Measurements from ENCODE around the gene PSMD3.

The PSMD3 gene

DNA sequence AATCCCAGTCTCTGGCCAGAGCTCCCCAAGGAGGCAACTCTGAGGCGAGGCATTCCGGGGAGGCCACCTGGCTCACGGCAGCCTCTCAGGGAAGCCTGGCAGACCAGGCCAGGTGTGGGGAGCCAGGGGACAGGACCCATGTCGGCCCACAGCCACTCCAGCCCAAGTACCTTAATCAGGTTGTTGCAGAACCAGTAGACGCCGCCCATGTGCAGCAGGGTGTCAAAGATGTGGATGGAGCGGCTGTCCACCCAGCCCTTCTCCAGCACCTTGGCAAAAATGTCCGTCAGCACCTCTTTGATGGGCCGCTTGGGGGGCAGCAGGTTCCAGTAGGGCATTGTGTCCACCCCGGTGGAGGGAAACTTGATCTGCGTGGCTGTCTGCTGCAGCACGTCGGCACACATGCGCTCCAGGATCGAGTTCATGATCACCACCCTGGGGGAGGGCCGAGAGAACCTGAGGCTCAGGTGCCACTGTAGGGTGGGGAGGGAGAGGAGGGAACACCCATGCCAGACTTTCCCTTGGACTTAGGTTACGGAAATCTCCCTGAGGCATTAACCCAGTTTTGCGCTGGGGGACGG lies 42.4 kb downstream of the PSMD3 start:
- DNase-seq, result no peak

DNA sequence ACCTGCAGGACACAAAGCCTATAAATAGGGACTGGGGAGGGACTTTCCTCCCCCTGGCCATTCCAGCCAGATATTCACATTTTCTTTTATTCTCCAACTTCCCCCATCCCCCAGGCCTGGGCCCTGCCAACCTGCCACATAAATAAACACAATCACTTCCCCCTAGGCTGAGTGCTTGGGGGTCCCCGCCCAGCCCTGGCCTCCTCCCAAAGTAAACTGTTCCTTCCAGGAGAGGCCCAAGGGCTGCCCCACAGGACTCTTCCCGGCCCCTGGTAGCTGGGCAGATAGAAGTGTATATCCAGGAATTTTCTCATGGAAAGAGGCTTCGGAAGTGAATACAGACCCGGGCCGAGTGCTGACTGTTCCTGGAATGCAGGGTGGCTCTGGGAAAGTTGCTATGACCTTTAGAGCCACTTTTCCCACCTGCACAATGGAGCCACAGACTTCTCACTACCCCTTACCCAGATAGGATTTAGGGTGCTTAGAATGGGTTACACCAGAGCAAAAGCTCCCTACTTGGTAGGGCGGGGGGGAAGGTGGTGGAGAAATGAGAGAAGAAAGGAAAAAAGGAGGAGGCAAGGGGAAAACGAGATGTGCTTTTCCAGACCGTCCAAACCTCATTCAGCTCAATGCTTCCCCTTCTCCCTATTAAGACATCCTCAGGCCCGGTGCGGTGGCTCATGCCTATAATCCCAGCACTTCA lies 43.1 kb downstream of the PSMD3 start:
- no peak for DNase-seq

DNA sequence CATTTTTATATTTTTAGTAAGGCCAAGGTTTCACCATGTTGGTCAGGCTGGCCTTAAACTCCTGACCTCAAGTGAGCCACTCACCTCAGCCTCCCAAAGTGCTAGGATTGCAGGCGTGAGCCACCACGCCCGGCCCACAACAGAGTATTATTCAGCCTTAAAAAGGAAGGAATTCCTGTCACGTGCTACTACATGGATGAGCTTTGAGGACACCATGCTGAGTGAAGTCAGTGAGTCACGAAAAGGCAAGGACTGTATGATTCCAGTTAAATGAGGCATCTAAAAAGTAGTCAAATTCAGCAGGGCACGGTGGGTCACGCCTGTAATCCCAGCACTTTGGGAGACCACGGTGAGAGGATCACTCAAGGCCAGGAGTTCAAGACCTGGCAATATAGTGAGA lies 44.3 kb downstream of the PSMD3 start:
- no peak for DNase-seq

DNA sequence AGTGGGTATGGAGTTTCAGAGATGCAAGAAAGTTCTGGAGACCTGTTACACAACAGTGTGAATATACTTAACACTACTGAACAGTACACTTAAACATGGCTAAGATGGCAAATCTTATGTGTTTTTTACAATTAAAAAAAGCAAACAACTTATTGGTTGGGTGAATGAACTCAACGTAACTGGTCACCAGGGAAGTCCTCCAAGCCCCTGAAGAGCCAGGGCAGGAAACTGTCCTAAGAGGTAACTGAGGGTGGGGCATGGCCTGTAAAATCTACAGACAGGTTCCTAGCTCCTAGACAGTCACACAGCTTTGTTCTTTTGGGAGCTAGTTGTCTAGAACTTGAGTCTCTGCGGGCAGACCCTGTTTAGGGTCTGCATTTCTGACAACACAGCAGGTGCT lies 45.0 kb downstream of the PSMD3 start:
- no peak for DNase-seq

DNA sequence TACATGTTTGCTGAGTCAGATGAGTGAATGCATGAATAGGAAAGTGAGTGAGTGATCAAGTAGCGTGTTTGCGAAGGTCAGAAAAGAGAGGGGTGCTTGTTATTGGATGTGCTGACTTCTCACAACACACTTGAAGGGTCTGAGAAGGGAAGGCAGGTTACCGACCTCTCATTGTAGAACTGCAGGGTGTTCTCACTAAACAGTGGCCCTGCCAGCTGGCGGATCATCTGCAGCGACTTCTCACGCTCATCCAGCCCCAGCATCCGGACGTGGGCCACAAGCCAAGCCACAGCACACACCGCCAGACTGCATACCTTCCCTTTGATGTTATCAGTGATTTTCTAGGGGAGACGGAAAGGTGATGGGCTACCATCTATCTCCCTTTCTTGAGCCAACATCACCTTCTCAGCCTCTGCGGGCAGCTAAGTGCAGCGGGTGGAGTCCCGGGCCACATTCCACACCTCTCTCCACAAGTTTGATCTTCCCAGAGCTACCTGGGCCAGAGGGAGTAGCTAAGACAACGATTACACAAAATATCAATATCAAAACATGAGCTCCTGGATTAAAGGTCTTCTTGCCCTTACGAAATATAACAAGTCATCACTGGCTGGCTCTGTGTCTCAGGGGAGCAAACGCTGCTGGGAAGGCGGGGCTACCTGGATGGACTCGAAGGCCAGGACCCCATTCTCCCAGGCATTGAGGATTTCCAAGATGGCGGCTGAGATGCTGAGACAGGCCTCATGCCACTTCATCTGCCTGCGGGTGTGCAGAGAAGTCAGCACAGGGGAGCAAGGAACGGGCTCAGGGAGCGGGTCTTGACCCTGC lies 45.6 kb downstream of the PSMD3 start:
- DNase-seq, result no peak

DNA sequence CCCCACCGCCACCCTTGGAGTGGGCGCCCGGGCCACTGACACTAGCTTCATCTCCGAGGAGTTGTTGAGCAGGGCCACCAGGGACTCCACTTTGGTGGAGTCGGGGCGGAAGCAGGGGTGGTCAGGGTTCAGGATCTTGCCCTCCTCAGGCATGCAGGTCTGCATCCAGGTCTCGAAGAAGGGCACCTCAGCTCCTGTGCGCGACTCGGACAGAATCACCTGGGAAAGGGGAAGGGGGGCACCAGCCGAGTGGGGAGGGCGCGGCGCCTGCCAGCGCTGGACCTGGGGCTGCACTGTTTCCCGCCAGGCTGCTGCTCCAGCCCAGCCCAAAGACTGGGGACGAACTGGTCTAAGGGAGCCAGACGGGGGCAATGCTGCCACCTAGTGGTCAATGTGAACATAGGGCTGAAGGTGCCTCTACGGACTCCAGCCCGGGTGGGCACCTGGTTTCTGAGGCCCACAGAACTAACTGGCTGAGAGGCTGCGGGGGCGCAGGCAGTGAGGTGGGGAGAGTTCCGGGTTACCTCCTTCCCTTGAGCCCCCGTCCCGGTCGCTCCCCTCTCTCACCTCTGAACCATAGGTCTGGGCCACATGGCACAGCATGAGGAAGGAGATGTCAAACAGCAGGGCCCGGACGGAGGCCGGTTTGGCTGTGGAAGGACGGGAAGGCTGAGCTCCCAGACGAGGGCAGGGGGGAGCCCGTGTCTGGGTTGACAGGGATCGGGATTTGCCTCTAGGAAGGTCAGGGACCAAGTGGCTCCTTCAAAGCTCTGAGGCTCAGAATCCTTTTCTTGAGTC lies 46.4 kb downstream of the PSMD3 start:
- peak; percentile 71 for DNase-seq

DNA sequence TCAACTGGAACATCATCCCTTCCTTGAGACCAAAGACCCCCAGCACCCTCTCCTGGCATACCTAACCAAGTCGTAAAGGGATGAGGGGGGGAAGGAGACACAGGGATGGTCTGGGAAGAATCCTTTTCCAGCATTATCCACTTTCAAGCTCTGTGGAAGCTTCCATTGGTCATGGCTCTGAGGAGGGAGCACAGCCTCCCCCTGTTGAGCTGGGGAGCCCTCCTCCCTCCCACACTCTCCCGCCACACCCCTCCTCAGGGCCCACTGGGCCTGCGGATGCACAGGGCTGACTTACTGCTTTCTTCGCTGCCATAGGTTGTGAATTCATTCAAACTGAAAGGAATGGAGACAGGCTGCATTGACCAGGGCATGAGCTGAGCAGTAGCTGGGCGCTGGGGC lies 47.0 kb downstream of the PSMD3 start:
- no peak for DNase-seq

DNA sequence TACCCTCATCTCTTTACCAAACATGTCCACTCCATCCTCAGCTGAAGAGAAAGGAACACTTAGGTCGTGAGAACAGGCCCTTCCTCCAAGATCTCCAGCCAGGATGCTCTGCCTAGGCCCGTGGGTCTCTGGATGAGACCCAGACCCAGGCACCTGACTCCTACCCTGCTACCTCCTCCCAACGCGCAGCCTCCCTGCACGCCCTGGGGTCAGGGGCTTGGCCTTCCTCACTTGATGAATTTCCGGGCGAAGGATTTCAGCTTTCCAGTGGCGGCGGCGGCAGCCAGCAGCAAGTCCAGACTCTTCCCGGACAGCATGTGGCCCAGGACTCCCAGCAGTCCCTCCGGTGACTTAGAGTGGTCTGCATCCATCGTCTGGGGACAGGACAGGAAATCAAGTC lies 48.0 kb downstream of the PSMD3 start:
- DNase-seq, result no peak

DNA sequence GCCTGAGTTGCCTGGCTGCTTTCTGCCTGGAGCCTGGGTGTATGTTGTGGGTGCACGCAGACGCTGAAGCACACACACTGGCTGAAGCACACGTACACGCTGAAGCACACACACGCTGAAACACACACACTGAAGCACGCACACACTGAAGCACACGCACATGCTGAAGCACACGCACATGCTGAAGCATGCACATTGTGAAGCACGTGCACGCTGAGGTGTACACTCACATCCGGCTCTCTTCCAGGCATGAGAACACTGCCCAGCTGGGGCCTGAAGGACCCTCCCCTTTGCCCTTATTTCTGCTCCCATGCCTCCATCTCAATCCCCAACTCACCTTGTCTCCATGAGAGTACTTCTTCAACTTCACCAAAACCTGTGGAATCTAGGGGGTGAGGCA lies 51.1 kb downstream of the PSMD3 start:
- DNase-seq, result no peak

DNA sequence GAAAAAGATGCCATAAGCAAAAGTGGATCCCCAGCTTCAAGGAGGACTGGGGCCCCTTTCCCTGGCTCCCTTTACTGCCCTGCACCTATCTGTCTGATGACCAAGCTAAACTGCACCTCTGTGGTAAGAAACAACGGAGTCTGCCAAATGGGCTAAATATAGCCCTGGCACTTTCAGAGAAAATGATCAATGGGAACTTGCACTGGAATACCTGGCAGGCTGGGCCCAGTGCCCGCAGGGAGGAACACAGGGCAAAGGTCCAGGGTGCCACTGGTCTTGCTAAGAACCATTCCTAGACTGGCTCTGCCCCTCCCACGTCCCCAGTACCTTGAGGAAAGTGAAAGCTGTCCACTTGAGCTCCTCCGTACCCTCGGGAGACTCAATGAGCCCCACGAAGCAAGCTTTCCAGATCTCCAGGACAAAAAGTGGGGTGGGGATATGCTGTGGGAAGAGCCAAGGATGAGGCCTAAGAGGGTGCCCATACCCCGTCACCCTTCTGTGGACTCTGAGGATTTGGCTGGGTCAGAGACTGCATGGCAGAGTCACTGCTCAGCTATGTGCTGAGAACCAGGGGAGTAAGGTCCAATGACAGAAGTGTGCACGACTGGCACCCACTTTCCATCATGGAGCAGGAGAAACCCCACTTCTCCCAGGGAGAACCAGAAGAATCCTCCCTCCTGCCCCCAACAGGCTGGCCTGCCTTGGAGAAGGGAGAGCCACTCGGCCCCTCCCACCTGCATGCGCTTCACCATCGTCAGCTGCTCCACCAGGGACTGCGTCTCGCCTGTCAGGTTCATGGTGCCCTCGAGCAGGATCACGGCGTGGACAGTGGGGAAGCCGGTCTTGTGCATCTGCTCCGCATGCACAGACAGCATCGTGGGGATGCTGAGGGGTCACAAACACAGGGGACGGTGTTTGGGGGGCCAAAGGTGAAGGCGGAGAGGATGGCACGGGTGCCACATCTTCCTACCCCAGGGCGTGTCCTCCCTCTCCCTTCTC lies 52.0 kb downstream of the PSMD3 start:
- no peak for DNase-seq

DNA sequence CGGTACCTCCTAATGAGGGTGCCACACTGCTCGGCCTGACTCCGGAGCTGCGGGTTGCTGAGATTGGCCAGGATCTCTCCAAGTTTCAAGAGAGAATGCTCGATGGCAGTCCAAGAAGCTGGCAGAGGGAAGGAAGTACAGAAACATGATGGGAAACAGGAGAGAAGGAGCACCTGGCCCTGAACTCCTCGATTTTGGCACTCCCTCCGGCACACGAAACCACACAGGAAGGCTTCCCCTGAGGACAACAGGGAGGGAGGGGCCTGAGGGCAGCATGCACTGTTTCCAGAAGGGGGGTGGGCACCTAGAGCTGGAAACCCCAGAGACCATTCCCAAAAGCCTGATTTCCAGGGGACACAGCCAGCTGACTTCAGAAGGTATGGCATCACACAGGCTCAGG lies 52.7 kb downstream of the PSMD3 start:
- no peak for DNase-seq

DNA sequence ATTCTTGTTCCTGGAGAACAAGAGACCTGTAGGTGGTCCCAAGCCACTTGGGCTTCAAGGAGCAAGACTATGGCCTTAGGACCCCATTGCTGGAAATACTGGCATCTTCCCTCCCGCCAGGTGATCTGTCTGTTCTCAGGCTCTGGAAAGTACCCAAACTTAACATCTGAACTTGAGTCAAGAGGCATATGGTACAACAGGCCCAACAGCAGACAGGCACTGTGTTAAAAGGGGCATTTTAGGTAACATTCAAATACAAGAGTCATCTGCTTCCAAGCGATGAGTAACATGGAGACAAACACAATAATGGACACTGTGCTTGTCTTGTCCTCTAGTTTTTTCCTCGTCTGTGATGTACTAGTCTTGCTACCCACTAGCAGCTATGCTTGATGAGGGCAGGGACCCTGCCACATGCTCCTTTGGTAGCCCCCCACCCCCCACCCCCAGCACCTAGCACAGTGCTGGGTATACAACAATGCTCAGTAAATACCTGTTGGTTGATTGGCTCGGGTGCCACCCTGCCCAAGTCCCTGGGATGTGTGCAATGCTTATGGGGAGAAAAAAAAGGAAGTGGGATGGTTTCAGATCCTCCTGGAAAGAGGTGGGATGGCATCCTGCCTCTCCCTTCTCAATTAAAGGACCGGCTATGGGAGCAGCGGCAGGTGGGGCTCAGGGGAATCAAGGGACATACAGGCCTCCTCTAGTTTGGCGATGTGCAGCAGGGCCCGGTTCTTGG lies 54.0 kb downstream of the PSMD3 start:
- no peak for DNase-seq

DNA sequence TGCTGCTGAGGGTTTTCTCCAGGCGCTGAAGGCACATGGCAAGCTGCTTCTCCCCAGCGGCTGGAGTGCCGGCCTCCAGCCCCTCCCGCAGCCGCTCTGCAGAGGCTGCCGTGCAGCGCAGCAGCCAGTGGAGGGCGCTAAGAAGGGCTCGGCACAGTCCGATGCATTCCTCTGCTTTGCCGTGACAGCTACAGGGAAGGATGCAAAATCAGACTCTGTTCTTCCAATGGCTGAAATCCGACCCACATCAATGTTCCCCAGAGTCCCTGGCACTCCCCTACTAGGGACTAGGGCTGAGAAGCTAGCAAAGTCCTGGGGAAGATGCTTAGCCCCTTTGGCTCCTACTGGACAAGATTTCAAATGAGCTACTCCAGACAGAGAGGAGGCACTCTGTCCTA lies 54.6 kb downstream of the PSMD3 start:
- DNase-seq, result peak; percentile 28

DNA sequence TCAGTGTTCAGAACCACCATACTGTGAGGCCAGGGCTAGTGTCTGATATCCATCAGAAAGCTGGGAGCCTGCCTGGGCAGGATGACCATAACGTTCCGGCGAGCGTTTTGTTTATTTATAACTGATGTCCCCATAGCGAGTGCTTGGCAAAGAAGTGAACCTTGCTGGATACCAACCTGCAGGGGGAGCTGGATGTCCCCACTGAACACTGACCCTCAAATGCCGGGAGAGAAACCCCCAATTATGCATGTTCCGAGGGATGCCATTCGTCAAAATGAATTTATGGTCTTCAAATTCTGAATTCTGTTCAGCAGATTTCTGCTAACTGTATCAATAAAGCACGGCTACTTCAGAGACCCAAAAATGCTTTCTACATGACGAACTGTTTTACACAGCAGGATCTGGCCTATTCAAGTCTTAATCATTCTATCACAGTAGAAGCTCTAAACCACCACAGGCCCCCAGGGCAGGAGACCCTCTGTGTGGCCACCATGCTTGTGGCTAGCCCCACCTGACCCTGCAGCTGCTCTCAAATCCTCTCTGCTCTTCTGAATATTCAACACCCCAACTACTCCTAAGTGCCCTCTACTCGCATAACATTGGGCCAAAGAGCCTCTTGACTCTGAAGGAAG lies 58.4 kb downstream of the PSMD3 start:
- DNase-seq, result peak; percentile 69

DNA sequence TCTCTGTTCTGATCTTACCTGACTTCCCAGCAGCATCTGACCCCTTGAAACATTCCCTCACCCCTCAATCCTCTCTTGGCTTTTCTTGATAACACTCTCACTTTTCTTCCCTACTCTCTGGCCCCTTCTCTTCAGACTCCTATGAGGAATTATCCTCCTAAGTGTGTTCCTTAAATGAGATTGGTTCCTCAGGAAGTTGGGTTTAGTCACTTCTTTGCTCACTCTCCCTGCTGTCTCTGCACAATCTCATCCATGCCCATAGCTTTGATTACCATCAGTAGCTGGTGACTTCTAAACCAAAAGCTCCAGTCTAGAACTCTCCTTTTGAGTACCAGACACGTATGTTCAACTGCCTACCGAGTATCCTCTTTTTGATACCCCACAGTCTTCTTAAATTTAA lies 60.6 kb downstream of the PSMD3 start:
- DNase-seq, result no peak
